Ovary (tissue), 9 donors: ENCODE results near the gene DOC2A. TPM values are rescaled to one million over a fixed set of nuclear protein-coding genes. Genes with fewer than 3 reads are reported as not detected.

Source experiments
- DNase-seq, 5 donors: peaks; one replicate each; pipeline ENCODE4 v3.0.0-alpha.2; 2019 to 2020
- H3K27ac ChIP-seq, 2 donors: fragments of 200-600 bp; one replicate each; pipeline versions ENCODE4 v1.5.1 to v1.8.0; 2019 to 2022
- H3K27me3 ChIP-seq: fragments of 200-600 bp; one replicate; pipeline ENCODE4 v1.8.0; 2022
- H3K36me3 ChIP-seq: fragments of 200-600 bp; sonication (generic); one replicate; pipeline ENCODE4 v1.5.1; 2019
- H3K4me1 ChIP-seq: one replicate; pipeline ENCODE4 v1.8.1; 2013; ENCODE audit warnings: mild to moderate bottlenecking, moderate library complexity; ENCODE audit not compliant: insufficient read depth
- H3K4me3 ChIP-seq: fragments of 200-600 bp; sonication (generic); one replicate; pipeline ENCODE4 v1.5.1; 2017
- H3K9me3 ChIP-seq, 2 donors: fragments of 200-600 bp in 1 of 2; sonication (generic) in 1 of 2; one replicate each; pipeline versions ENCODE4 v1.5.1 to v1.8.1; 2013 to 2019; ENCODE audit warnings: mild to moderate bottlenecking in 1 of 2, moderate library complexity in 1 of 2
- CTCF ChIP-seq, 3 donors: fragments of 450-650 bp in 2 of 3; fragments of 200-600 bp in 1 of 3; IDR thresholded peaks; one replicate each; pipeline versions ENCODE4 v1.5.1 to v1.8.0; 2016 to 2022; ENCODE audit warnings: antibody characterized with exemption in 3 of 3, mild to moderate bottlenecking in 1 of 3
- EP300 ChIP-seq: sonication (generic); formaldehyde crosslinking; IDR thresholded peaks from one replicate; pipeline ENCODE4 v1.6.1; 2017; ENCODE audit warnings: antibody characterized with exemption
- POLR2A ChIP-seq: fragments of 450-650 bp; IDR thresholded peaks from one replicate; pipeline ENCODE4 v1.6.1; 2017; ENCODE audit warnings: antibody characterized with exemption, mild to moderate bottlenecking, moderate library complexity
- WGBS, 3 donors: extraction: QIAGEN DNeasy Blood & Tissue Kit in 1 of 3; methylation state at CpG; one replicate each; pipeline versions ENCODE4 v1.1.5 to v1.1.7; 2013 to 2017; 5-methylcytosine and 5-hydroxymethylcytosine counted together
- intact Hi-C, 4 donors: fragments of 100-400 bp; cut with DNase I; formaldehyde crosslinking; loops; one replicate each; pipeline versions ENCODE4 v1.11.0 to v1.15.1; 2022 to 2023
- polyA plus RNA-seq, 2 donors: library from polyadenylated mRNA; stranded (reverse); fragments of 200-250 nt in 1 of 2; fragments of 350-450 nt in 1 of 2; fragmentation: Illumina TruSeq in 1 of 2; extraction: RNeasy Lipid Tissue Mini Kit (QIAGEN cat#74804) in 1 of 2; gene quantifications; one replicate each; pipeline ENCODE4 v1.2.3, GENCODE V29; 2013 to 2014
- total RNA-seq, 7 donors: library from RNA; depleted of rRNA in 2 of 7; stranded (reverse); fragments of >200 nt in 2 of 7; fragmentation: NEBNext Ultra II Directional in 3 of 7; extraction: Animal tissue kit (Norgen Biotek cat#: 25700) in 3 of 7; gene quantifications; one replicate each; pipeline versions ENCODE4 v1.1.0 to v1.2.4, GENCODE V29; 2016 to 2023
- donor health status: DM: no; HTN: no; CAD: no; lungs with moderate emphysema.
- donor health status: DM: no; HTN: no; CAD: no.
- donor health status: Bipolar disorder and iron deficiency.
- donor health status: DM: yes; HTN: yes; CAD: no.
- donor health status: DM: no; HTN: no; CAD: no.
- donor health status: DM: yes; HTN: yes; CAD: no.

The DOC2A gene
- total and polyA plus RNA-seq, 9 donors, result 1.4 to 7.2 (median 3.7) TPM

GRCh38 chr16:30004424-30004776, 6.4 kb downstream of the DOC2A start:
- H3K27ac ChIP-seq, result no peak overlapping the region
- intact Hi-C loops, result loop anchor here in 2 of 4 donors (5.0 to 10.0 kb wide), 4 partner anchors 77 to 200 kb away; partner anchors contain the start of genes KCTD13 (in 2 of the 2), CDIPT (in 1 of the 2) and MAZ (in 1 of the 2)
- no peak for DNase-seq
- H3K4me3 ChIP-seq, result no peak overlapping the region
- no peaks in the 10 kb centered on the region for H3K27me3 ChIP-seq
- no peaks in the 10 kb centered on the region for H3K36me3 ChIP-seq
- 66 to 75% (median 72%) methylated on average over 19 of the region's 19 CpGs for whole genome bisulfite sequencing, 3 donors
- H3K9me3 ChIP-seq, result no peaks in the 10 kb centered on the region
- TF ChIP-seq EP300 (no peak), POLR2A (no peak), CTCF (IDR thresholded peaks at IDR 0.05) (no peak)
- H3K4me1 ChIP-seq, result peaks cover 2% of the 10 kb centered on the region

GRCh38 chr16:30003670-30004423, 7.0 kb downstream of the DOC2A start:
- WGBS, 3 donors, result 79 to 82% (median 82%) methylated on average over 17 of the region's 17 CpGs
- TF ChIP-seq EP300 (no peak), CTCF (IDR thresholded peaks at IDR 0.05) (no peak), POLR2A (no peak)
- no peak for DNase-seq
- no peak overlapping the region for H3K27ac ChIP-seq
- intact Hi-C loops, result loop anchor here in 2 of 4 donors (5.0 to 10.0 kb wide), 4 partner anchors 77 to 199 kb away; partner anchors contain the start of genes KCTD13 (in 2 of the 2), CDIPT (in 1 of the 2) and MAZ (in 1 of the 2)
- H3K36me3 ChIP-seq, result no peaks in the 10 kb centered on the region
- peaks cover 2% of the 10 kb centered on the region for H3K4me1 ChIP-seq
- no peaks in the 10 kb centered on the region for H3K9me3 ChIP-seq
- H3K27me3 ChIP-seq, result no peaks in the 10 kb centered on the region
- no peak overlapping the region for H3K4me3 ChIP-seq

- TF ChIP-seq POLR2A (no peak), CTCF (IDR thresholded peaks at IDR 0.05) (no peak), EP300 (no peak)
- H3K36me3 ChIP-seq, result no peaks in the 10 kb centered on the region
- 74 to 75% (median 74%) methylated on average over 19 of the region's 19 CpGs for WGBS, 3 donors
- DNase-seq, result no peak
- intact Hi-C loops, result loop anchor here in 2 of 4 donors (5.0 to 10.0 kb wide), 4 partner anchors 75 to 198 kb away; partner anchors contain the start of genes KCTD13 (in 2 of the 2), CDIPT (in 1 of the 2) and MAZ (in 1 of the 2)
- no peak overlapping the region for H3K4me3 ChIP-seq
- H3K27ac ChIP-seq, result no peak overlapping the region
- H3K9me3 ChIP-seq, result no peaks in the 10 kb centered on the region
- H3K27me3 ChIP-seq, result no peaks in the 10 kb centered on the region
- peaks cover 2% of the 10 kb centered on the region for H3K4me1 ChIP-seq
Observed at GRCh38 chr16:30002614-30003346, 8.0 kb downstream of the DOC2A start.

- Histone ChIP-seq H3K27me3 (no peaks in the 10 kb centered on the region), H3K4me3 (no peak overlapping the region), H3K36me3 (no peaks in the 10 kb centered on the region), H3K9me3 (no peaks in the 10 kb centered on the region), H3K4me1 (peaks cover 5% of the 10 kb centered on the region), H3K27ac (no peak overlapping the region)
- WGBS, 3 donors, result 77 to 80% (median 77%) methylated on average over 33 of the region's 33 CpGs
- TF ChIP-seq POLR2A (no peak), CTCF (IDR thresholded peaks at IDR 0.05) (no peak), EP300 (no peak)
- DNase-seq, result no peak
- intact Hi-C loops, result loop anchor here in 2 of 4 donors (5.0 to 10.0 kb wide), 4 partner anchors 74 to 196 kb away; partner anchors contain the start of genes KCTD13 (in 2 of the 2), CDIPT (in 1 of the 2) and MAZ (in 1 of the 2)
Observed at GRCh38 chr16:30000735-30001631, 9.8 kb downstream of the DOC2A start.
